HG03565 (cell line): ENCODE data around the gene NEDD9.

Experiments
- ATAC-seq: cut with Tn5 transposase; IDR thresholded peaks from one replicate; pipeline ENCODE4 v1.9.1; 2021; ENCODE audit warnings: mild to moderate bottlenecking, moderate library complexity; ENCODE audit not compliant: unreplicated experiment

NEDD9 gene

DNA sequence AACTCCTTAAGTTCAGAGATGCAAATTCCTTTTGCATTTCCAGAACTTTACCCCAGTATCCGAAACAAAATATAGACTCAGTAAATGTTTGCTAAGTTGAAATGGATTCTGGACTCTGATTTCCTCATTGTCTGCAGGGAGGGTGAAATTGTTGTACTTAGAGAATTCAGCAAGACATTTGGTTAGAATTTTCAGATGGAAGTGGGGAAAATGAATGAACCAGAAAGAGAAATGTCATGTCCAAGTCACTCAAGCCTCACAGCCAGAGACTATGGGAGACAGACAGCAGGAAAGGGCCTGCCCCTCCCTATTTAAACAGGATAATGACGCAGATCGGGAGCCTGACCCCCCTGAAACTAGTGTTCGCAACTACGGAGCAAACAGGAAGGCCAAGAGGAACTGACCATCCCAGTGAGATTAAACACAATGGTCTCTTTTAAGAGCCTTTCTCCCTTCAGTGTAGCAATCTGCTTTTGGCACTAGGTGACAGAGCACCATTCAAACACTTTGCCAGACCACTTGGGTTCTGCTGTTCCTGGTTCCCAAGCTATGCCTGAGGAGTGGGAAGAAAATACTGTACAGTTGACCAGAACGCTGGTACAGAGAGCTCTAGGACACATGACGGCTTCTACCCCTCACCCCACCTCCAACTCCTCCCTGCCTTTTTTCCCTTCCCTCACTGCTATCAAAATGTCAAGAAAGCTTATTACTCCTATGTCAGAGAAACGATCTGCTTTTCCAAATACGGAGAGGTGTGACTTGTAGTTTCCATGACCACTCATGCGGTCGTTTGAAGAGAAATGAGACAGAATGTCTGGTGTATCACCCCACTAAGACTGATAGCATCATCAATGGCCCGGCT, 13.7 kb downstream of the NEDD9 start:
- ATAC-seq: no peak

- ATAC-seq: no peak
Observed at GRCh38 chr6:11218102-11218442, 14.4 kb downstream of the NEDD9 start.

- no peak for ATAC-seq
Observed at GRCh38 chr6:11217360-11218101, 14.9 kb downstream of the NEDD9 start.

- no peak for ATAC-seq
Observed at GRCh38 chr6:11215773-11216172, 16.7 kb downstream of the NEDD9 start.

- ATAC-seq: no peak
Observed at GRCh38 chr6:11214901-11215300, 17.6 kb downstream of the NEDD9 start.

- ATAC-seq: no peak
Observed at GRCh38 chr6:11214084-11214833, 18.2 kb downstream of the NEDD9 start.

DNA sequence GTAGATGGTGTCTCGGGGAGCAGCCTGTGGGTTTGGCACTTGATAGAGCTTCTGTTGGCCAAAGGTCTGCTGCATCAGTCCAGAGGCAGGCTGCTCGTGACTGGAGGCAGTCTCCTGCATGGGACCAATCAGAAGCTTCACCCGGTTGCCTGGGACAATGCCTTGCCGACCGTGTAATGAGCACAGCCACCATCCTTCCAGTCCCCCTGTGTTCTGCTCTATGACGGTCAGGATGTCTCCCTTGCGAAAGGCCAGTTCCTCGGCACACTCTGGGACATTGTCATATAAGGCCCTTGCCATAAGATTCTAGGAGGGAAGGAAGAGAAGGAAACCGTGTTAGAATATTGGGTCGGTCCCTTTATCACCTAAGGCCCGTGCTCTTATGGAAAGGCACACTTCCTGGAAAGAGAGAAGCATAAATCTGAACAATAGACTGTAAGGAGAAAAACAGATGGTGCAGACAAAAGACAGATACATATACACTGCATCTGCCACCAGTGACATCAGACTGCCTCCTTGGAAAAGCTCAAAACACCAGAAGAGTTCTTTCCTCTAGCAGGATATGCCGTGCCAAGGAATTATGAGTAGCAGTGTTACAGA, 18.9 kb downstream of the NEDD9 start:
- no peak for ATAC-seq

DNA sequence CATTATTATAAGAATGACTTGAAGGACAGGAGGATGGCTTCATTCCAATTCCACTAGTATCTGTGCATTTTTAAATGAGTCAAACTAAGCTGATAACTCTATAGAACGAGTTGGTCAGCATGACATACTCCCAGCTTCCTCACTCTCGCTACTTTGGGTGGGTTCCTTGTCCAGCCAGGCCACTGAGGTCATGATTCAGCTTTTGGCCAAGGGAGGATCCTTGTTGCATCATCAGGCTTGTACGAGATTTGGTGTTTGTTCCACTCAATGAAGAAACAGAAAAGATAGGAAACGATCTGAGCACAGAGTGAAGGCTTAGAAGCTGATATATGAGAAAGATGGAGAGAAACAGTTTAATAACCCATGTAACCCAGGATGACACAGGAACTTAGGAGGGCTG, 19.8 kb downstream of the NEDD9 start:
- ATAC-seq: no peak

GRCh38 chr6:11211254-11211653, 21.2 kb downstream of the NEDD9 start:
- no peak for ATAC-seq

- no peak for ATAC-seq
Observed at GRCh38 chr6:11210386-11211138, 21.9 kb downstream of the NEDD9 start.

- ATAC-seq: no peak
Observed at GRCh38 chr6:11209906-11210305, 22.6 kb downstream of the NEDD9 start.

DNA sequence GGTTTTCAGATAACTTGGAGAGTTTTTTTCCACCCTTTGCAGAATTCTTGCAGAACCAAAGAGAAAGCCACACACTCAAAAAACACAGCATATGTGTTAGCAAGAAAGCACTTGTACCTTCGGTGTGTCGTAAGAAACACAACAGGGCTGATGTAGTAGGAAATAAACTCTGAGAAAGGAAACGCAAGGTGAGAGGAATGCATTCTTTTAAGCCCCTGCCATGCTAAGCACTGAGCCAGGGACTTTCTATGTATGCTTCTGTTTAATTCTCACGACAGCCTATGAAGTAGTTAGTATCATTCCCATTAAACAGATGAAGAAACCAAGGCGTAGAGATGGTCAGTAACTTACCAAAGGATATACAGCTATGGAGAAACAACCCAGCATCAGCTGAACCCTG, 23.1 kb downstream of the NEDD9 start:
- no peak for ATAC-seq

DNA sequence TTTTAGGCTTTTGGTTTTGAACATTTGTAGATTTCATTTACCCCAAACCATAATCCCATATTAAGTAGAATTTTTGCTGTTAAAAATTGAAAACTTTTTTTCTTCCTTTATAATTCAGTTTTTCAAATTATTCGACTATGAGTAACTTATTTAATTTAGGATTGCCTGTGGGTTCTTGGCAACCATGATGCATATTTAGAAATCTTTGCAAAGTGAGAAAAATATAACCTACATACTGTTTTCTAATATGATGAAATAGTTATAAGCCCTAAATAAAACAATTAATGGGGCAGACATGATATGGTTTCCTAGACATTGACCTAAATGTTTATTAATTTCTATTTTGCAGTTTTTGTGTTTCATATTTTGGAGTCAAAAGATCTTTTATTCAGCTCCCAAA, 23.6 kb downstream of the NEDD9 start:
- ATAC-seq: no peak

DNA sequence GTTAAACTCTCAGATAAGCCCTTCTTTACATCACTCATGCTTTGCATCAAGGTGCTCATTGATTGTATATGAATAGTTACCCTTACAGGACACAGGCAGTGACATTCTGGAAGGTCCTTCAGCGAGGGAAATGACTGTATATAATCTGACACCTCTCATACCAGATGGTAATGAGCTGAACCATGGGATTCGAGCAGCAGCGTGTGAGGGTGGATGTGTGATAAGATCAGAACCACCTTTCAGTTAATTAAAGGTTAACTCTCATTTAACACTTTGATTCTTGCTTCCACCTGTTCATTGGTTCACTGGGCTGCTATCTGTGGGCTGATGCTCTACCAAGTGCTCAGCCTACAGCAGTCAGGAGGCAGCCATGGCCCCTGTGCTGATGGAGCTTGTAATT, 24.2 kb downstream of the NEDD9 start:
- ATAC-seq: no peak

DNA sequence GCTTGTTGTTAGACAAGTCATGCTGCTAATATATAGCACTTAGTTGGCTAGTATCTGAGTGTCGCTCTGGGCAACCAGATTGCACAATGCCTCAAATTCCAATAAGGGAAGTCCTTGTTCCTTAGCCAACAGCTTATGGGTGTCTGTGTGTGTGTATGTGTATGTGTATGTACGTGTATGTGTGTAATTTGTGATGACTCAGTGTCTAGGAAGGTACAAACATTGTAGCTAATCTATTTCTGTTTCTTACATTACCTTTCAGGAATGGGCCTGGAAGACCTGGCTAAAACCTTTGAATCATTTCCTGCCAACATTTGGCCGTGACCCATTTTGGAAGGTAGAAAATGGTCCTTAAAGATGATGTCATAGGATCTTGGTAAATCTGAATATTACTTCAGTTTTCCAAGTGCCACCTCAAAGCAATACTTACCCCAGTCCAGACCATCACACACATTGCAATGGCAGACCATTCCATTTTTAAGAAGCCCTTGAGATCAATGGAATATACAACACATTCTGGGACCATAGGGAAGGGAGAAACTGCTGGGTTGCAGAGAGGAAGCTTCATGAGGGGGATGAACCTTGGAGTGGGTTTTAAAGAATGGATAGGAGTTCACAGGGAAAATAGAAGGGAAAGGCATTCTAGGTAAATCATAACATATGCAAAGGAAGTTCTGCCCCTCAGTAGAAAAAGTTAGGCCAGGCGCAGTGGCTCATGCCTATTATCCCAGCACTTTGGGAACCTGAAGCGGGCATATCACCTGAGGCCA, 25.1 kb downstream of the NEDD9 start:
- no peak for ATAC-seq

DNA sequence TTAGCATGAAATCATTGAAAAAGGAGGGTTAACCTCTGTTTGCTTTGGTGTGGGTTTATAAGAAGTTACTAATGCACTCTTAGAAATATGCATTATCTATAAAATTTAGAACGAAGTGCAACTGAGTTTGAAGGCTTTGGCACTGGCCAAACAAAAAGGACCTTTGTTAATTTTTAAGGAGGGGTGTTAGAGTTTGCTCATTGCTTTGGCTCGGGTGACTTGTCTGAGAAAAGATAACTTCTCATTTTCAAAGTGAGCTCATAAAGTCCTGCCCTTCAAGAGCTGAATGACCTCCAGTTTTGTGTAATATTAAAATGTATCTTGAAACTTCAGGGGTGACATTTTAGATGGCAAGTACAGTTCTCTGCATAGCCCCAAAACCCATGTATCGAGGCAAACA, 25.9 kb downstream of the NEDD9 start:
- ATAC-seq: no peak

DNA sequence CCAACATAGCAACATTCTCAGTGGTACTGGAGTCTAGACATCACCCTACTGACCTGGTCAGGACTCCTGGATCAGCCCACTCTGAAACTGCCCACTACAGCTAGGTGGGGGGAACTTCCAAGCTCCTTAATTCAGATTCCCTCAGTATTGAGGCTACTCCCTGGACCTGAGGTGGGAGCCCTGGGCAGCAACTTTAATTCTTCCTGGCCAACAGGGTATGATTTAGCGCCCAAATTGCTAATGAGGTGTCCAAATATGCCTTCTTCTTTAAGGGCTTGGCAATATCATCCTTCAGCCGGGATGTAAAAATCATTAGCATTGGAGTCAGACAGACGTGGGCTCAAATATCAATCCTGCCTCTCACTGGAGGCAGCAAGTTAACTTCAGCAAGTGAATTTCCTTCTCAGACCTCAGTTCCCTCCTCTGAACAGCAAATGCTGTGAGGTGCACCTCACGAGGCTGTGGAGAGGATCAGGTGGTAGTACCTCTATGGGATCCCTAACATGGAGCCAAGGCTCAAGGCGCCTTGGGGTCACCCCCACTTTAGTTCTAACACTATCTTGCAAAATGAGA, 27.6 kb downstream of the NEDD9 start:
- ATAC-seq: no peak

- ATAC-seq: no peak
Observed at GRCh38 chr6:11204005-11204399, 28.5 kb downstream of the NEDD9 start.

DNA sequence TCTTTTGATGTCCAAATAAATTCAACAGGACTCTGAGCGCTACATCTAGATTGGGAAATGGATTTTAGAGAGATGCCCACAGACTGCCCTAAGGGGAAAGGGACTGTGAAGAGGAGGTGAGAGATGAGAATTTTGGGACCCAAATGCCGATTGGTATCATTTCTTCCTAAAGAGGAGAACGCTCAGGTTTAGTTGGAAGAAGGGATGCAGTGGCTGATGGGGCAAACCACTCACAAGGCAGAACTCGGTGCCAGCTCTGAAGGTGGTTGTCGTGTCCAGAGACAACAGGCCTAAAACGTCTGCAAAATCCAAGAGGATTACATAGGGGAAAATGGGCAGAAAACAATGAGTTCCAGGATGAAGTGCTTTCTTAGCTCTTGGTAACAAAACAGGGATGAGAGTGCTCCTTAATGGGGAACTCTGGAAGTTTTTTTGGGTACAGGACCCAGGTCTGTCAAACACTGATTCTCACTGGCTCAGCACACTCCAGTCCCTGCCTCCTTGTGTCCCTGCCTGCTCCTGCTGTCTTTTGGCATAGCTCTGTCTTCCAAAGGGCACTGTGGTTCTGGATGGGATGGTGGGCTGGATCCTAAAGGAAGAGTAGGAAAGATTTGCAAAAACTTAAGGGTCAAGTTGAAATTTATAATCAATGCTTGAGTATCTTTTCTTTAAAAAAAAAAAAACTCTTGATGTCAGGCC, 29.0 kb downstream of the NEDD9 start:
- no peak for ATAC-seq
